Nephron (organoid): Measurements from ENCODE around the gene MESP2.

Experiments
- H3K27ac Mint-ChIP-seq, 3 experiments: 2 replicates each; pipeline ENCODE4 v1.8.0; 2020; ENCODE audit warnings: mixed read lengths in 3 of 3, mild to moderate bottlenecking in 2 of 3, moderate library complexity in 1 of 3
- H3K27me3 Mint-ChIP-seq: 2 replicates; pipeline ENCODE4 v1.8.0; 2021; ENCODE audit warnings: low read depth, mild to moderate bottlenecking, moderate library complexity, mixed read lengths
- H3K36me3 Mint-ChIP-seq: 2 replicates; pipeline ENCODE4 v1.8.0; 2020; ENCODE audit warnings: low read depth, mixed read lengths
- H3K4me1 Mint-ChIP-seq: 2 replicates; pipeline ENCODE4 v1.8.0; 2020; ENCODE audit warnings: mixed read lengths
- H3K4me3 Mint-ChIP-seq, 3 experiments: 2 replicates each; pipeline ENCODE4 v1.8.0; 2020; ENCODE audit warnings: mild to moderate bottlenecking in 3 of 3, mixed read lengths in 3 of 3, moderate library complexity in 2 of 3
- H3K9me3 Mint-ChIP-seq: 2 replicates; pipeline ENCODE4 v1.8.0; 2020; ENCODE audit warnings: mixed read lengths
- TF ChIP-seq, protein P1 (sequence below), 3 experiments: fragments of 200-600 bp; sonication (generic); IDR thresholded peaks; one replicate each; pipeline ENCODE4 v1.5.0; 2021; ENCODE audit warnings: antibody characterized with exemption in 3 of 3; ENCODE audit not compliant: unreplicated experiment in 3 of 3

MESP2 gene

DNA sequence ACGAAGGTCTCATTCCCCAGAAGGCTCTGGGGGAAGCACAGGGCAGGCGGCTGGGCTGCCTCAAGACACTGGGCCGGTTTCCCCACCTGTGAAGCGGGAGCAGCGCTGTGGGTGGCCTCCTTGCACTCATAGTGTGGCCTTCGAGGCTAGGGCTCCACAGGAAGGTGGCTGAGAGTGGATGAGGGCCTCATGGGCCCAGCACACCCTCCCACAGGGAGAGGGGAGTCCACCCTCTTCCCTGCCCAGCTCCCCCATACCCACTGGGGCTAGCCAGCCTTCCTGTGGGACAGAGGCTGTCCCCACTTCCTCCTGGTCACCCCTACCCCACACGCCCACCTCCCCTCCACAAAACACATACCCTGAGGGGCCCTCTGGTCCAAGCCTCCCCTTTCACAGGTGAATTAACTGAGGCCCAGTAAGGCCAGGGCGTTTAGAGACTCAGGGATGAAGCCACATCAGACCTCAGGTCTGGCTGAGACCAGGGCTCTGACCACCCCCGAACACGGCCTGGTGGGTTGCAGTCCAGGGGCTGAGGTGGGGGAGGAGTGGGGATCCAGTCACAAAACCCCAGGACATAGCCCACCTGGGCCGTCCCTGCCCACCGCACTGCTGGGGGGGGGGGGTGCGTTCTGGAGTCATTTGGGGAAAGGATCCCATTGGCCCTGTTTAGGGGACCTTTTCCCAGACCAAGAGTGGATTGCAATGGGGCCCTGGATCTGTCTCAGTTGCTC, 37.4 kb downstream of the MESP2 start:
- Mint-ChIP-seq H3K4me1 (peaks cover 28% of the 10 kb centered on the region), H3K27ac (peak overlapping the region in 2 of 3 experiments; percentile 56 to 86), H3K4me3 (peak overlapping the region; percentile 59 to 74 (median 66)), H3K27me3 (peaks cover 51% of the 10 kb centered on the region), H3K36me3 (peaks cover 6% of the 10 kb centered on the region), H3K9me3 (peaks cover 10% of the 10 kb centered on the region)
- TF ChIP-seq, protein P1, sequence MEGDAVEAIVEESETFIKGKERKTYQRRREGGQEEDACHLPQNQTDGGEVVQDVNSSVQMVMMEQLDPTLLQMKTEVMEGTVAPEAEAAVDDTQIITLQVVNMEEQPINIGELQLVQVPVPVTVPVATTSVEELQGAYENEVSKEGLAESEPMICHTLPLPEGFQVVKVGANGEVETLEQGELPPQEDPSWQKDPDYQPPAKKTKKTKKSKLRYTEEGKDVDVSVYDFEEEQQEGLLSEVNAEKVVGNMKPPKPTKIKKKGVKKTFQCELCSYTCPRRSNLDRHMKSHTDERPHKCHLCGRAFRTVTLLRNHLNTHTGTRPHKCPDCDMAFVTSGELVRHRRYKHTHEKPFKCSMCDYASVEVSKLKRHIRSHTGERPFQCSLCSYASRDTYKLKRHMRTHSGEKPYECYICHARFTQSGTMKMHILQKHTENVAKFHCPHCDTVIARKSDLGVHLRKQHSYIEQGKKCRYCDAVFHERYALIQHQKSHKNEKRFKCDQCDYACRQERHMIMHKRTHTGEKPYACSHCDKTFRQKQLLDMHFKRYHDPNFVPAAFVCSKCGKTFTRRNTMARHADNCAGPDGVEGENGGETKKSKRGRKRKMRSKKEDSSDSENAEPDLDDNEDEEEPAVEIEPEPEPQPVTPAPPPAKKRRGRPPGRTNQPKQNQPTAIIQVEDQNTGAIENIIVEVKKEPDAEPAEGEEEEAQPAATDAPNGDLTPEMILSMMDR (IDR thresholded peaks at IDR 0.05; ENCODE audit: unreplicated experiment in 3 of 3) = no peak

DNA sequence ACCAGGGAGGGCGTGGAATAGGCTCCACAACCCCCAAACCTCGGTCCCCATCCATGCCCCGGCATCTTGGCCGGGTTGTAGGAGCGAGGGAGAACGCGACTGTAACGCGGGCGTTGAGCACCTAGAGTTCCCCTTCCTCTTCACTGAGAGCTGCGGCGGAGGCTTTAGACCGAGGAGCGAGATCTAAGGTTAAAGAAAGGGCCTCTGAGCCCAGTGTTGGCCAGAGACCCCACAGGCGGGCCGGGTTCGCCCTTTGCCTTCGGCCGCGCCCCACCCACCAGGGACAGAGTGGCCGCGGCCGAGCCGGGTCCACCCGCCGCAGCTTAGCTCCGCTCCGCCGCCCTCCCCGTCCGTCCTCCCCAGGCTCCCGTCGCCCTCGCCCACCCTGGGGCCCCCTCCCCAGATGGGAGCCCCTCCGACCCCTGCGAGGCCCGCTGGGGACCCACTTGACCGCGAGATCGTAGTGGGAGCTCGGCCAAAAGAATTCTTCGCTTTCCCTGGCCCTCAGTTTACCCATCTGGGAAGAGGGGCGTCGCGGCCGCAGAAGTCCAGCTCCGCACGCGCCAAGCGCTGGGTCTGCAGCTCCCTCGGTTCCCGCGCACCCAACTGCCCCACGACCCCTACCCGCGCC, 38.1 kb downstream of the MESP2 start:
- TF ChIP-seq, protein P1 (IDR thresholded peaks at IDR 0.05; ENCODE audit: unreplicated experiment in 3 of 3) = no peak
- H3K27me3 Mint-ChIP-seq = peaks cover 51% of the 10 kb centered on the region
- H3K36me3 Mint-ChIP-seq = peaks cover 6% of the 10 kb centered on the region
- H3K9me3 Mint-ChIP-seq = peaks cover 10% of the 10 kb centered on the region
- H3K4me1 Mint-ChIP-seq = peaks cover 28% of the 10 kb centered on the region
- peak overlapping the region; percentile 59 to 74 (median 66) for H3K4me3 Mint-ChIP-seq
- peak overlapping the region in 2 of 3 experiments; percentile 56 to 86 for H3K27ac Mint-ChIP-seq

DNA sequence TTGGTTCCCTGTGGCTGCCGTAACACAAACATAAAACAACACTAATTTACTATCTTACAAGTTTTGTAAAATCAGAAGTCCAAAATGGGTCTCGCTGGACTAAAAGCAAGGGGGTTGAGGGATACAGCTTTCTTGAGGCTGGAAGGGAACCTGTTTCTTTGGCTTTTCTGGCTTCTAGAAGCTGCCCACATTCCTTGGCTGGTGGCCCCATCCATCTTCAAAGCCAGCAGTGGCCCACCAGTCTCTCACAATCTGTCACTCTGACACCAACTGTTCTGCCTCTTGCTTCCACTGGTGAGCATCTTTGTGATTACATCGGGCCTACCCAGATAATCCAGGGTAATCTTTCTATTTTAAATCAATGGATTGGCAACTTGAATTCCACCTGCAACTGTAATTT, 39.6 kb downstream of the MESP2 start:
- TF ChIP-seq, protein P1 (IDR thresholded peaks at IDR 0.05; ENCODE audit: unreplicated experiment in 3 of 3) = no peak
- Mint-ChIP-seq H3K27ac (peak overlapping the region in 2 of 3 experiments; percentile 89 to 99), H3K4me1 (peaks cover 19% of the 10 kb centered on the region), H3K27me3 (peaks cover 52% of the 10 kb centered on the region), H3K36me3 (peaks cover 6% of the 10 kb centered on the region), H3K4me3 (peak overlapping the region; percentile 49 to 77 (median 71)), H3K9me3 (peaks cover 10% of the 10 kb centered on the region)

DNA sequence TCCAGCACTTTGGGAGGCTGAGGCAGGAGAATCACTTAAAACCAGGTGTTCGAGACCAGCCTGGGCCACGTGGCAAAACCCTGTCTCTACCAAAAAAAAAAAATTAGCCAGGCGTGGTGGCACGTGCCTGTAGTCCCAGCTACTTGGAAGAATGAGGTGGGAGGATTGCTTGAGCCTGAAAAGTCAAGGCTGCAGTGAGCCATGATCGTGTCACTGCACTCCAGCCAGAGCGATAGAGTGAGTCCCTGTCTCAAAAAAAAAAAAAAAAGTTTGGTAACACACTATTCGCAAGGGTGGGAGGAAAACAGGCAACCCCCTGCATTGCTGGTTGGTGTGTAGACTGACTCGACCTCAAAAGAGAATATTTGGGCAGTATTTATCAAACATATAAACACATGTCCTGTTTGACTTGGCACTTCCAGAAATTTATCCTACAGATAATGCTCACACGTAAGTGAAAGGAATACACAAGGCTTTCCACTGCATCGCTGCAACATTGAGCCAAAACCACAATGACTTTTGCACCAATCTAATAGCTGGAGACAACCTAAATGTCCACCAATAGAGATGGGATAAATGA, 41.7 kb downstream of the MESP2 start:
- Mint-ChIP-seq H3K4me3 (no peak overlapping the region), H3K27me3 (peaks cover 55% of the 10 kb centered on the region), H3K9me3 (peaks cover 10% of the 10 kb centered on the region), H3K4me1 (peaks cover 10% of the 10 kb centered on the region), H3K27ac (peak overlapping the region in 1 of 3 experiments; percentile 63), H3K36me3 (peaks cover 6% of the 10 kb centered on the region)
- TF ChIP-seq, protein P1 (IDR thresholded peaks at IDR 0.05; ENCODE audit: unreplicated experiment in 3 of 3) = no peak

DNA sequence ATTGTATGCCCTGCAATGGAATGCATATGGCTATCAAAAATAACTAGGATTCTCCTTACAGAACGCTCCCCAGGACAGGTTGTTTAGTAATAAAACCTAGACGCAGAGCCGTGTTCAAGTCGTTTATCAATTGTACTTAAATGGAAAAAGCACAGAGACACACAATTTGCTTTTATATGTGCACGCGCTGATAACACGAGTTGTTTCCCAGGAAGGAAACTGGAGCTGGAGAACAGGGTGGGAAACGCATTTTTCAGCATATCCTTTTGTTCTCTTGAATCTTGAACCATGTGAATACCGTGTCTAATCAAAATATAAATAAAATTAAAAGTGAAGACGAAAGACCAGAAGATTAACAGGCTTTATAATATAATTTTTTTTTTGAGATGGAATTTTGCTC, 42.2 kb downstream of the MESP2 start:
- H3K4me3 Mint-ChIP-seq = no peak overlapping the region
- peaks cover 53% of the 10 kb centered on the region for H3K27me3 Mint-ChIP-seq
- peaks cover 6% of the 10 kb centered on the region for H3K36me3 Mint-ChIP-seq
- H3K4me1 Mint-ChIP-seq = peaks cover 10% of the 10 kb centered on the region
- TF ChIP-seq, protein P1 (IDR thresholded peaks at IDR 0.05; ENCODE audit: unreplicated experiment in 3 of 3) = no peak
- H3K9me3 Mint-ChIP-seq = peaks cover 10% of the 10 kb centered on the region
- H3K27ac Mint-ChIP-seq = peak overlapping the region in 1 of 3 experiments; percentile 63
